Neural progenitor cell (in vitro differentiated cells): ENCODE results near the gene NUAK2. TPM values are rescaled to one million over a fixed set of nuclear protein-coding genes. Genes with fewer than 3 reads are reported as not detected.
A peak's percentile ranks its signal among the peaks of the same experiment; 100 is the strongest.

Source experiments
- DNase-seq: peaks from one replicate; pipeline ENCODE4 v3.0.0-alpha.2; 2016; ENCODE audit warnings: low spot score
- H2AFZ ChIP-seq: fragments of 200-600 bp; sonication (generic); replicated peaks from 2 replicates; pipeline ENCODE4 v1.6.1; 2016; ENCODE audit warnings: antibody characterized with exemption
- H3F3A ChIP-seq: fragments of 200-600 bp; sonication (generic); 2 replicates; pipeline ENCODE4 v1.6.1; 2016; ENCODE audit warnings: antibody characterized with exemption, low read depth
- H3K27ac ChIP-seq: fragments of 200-600 bp; sonication (generic); 2 replicates; pipeline ENCODE4 v1.5.1; 2016; ENCODE audit warnings: mild to moderate bottlenecking
- H3K27me3 ChIP-seq: fragments of 200-600 bp; sonication (generic); 2 replicates; pipeline ENCODE4 v1.6.1; 2016; ENCODE audit warnings: mild to moderate bottlenecking, moderate library complexity
- H3K36me3 ChIP-seq: fragments of 200-600 bp; sonication (generic); 2 replicates; pipeline ENCODE4 v1.5.1; 2016
- H3K4me1 ChIP-seq: fragments of 200-600 bp; sonication (generic); 2 replicates; pipeline ENCODE4 v1.6.1; 2016; ENCODE audit warnings: mixed run types
- H3K4me2 ChIP-seq: fragments of 200-600 bp; sonication (generic); 2 replicates; pipeline ENCODE4 v1.6.1; 2016
- H3K4me3 ChIP-seq: fragments of 200-600 bp; sonication (generic); 2 replicates; pipeline ENCODE4 v1.5.1; 2016
- H3K79me2 ChIP-seq: fragments of 200-600 bp; sonication (generic); 2 replicates; pipeline ENCODE4 v1.6.1; 2016; ENCODE audit warnings: low read depth
- H3K9ac ChIP-seq: fragments of 200-600 bp; sonication (generic); 2 replicates; pipeline ENCODE4 v1.6.1; 2016
- H3K9me3 ChIP-seq: fragments of 200-600 bp; sonication (generic); 2 replicates; pipeline ENCODE4 v1.5.1; 2016; ENCODE audit warnings: low read depth
- H4K20me1 ChIP-seq: fragments of 200-600 bp; sonication (generic); 2 replicates; pipeline ENCODE4 v1.6.1; 2016; ENCODE audit warnings: low read depth
- H3K27ac Mint-ChIP-seq: 3 replicates; pipeline ENCODE4 v1.8.0; 2021; ENCODE audit warnings: mixed read lengths
- H3K27me3 Mint-ChIP-seq: 2 replicates; pipeline ENCODE4 v1.8.0; 2022; ENCODE audit warnings: low read depth, mild to moderate bottlenecking, inconsistent platforms, moderate library complexity, mixed read lengths; ENCODE audit not compliant: insufficient read depth
- H3K36me3 Mint-ChIP-seq: 3 replicates; pipeline ENCODE4 v1.8.0; 2021; ENCODE audit warnings: mixed read lengths
- H3K4me1 Mint-ChIP-seq: 3 replicates; pipeline ENCODE4 v1.8.0; 2021; ENCODE audit warnings: mixed read lengths
- H3K4me3 Mint-ChIP-seq: 3 replicates; pipeline ENCODE4 v1.8.0; 2021; ENCODE audit warnings: mild to moderate bottlenecking, moderate library complexity, mixed read lengths
- H3K9me3 Mint-ChIP-seq: 3 replicates; pipeline ENCODE4 v1.8.0; 2020; ENCODE audit warnings: mixed read lengths
- CTCF ChIP-seq: fragments of 200-600 bp; sonication (generic); IDR thresholded peaks from 2 replicates; pipeline ENCODE4 v1.5.1; 2017; ENCODE audit warnings: antibody characterized with exemption, mild to moderate bottlenecking
- EZH2 ChIP-seq: fragments of 200-600 bp; sonication (generic); IDR thresholded peaks from 2 replicates; pipeline ENCODE4 v1.6.1; 2017; ENCODE audit warnings: antibody characterized with exemption, mild to moderate bottlenecking, moderate library complexity
- EZH2phosphoT487 ChIP-seq: fragments of 200-600 bp; sonication (generic); IDR thresholded peaks from 2 replicates; pipeline ENCODE4 v1.6.1; 2017; ENCODE audit warnings: antibody characterized with exemption
- total RNA-seq: library from RNA; depleted of rRNA; stranded (reverse); fragments of >200 nt; gene quantifications from 2 replicates; pipeline ENCODE4 v1.2.3, GENCODE V29; 2015; ENCODE audit warnings: low replicate concordance

The NUAK2 gene
- total RNA-seq, 1 donor from 2014 or later, result 29.4 TPM

- Mint-ChIP-seq H3K9me3 (no peaks in the 10 kb centered on the region), H3K4me1 (peaks cover 21% of the 10 kb centered on the region), H3K27ac (no peak overlapping the region), H3K27me3 (peaks cover 4% of the 10 kb centered on the region), H3K4me3 (no peak overlapping the region), H3K36me3 (no peaks in the 10 kb centered on the region)
- Histone ChIP-seq H3F3A (peaks cover 12% of the 10 kb centered on the region), H4K20me1 (no peaks in the 10 kb centered on the region), H3K4me3 (no peak overlapping the region), H3K27ac (no peak overlapping the region), H3K36me3 (no peaks in the 10 kb centered on the region), H3K4me1 (peaks cover 11% of the 10 kb centered on the region), H3K4me2 (no peak overlapping the region), H3K9ac (no peak overlapping the region), H2AFZ (no peak overlapping the region), H3K9me3 (no peaks in the 10 kb centered on the region), H3K79me2 (no peaks in the 10 kb centered on the region), H3K27me3 (no peaks in the 10 kb centered on the region)
- DNase-seq, result no peak
- no peak for TF ChIP-seq EZH2phosphoT487
- no peak for TF ChIP-seq EZH2
- TF ChIP-seq CTCF, result no peak
Observed at GRCh38 chr1:205329719-205330118, 8.2 kb upstream of the NUAK2 start.

- Histone ChIP-seq H3F3A (peaks cover 15% of the 10 kb centered on the region), H3K4me3 (no peak overlapping the region), H2AFZ (no peak overlapping the region), H3K9ac (no peak overlapping the region), H4K20me1 (no peaks in the 10 kb centered on the region), H3K27me3 (no peaks in the 10 kb centered on the region), H3K9me3 (no peaks in the 10 kb centered on the region), H3K27ac (no peak overlapping the region), H3K79me2 (no peaks in the 10 kb centered on the region), H3K36me3 (no peaks in the 10 kb centered on the region), H3K4me2 (no peak overlapping the region), H3K4me1 (peaks cover 15% of the 10 kb centered on the region)
- H3K27ac Mint-ChIP-seq, result no peak overlapping the region
- no peaks in the 10 kb centered on the region for H3K9me3 Mint-ChIP-seq
- no peaks in the 10 kb centered on the region for H3K27me3 Mint-ChIP-seq
- no peaks in the 10 kb centered on the region for H3K36me3 Mint-ChIP-seq
- DNase-seq, result no peak
- H3K4me1 Mint-ChIP-seq, result peaks cover 29% of the 10 kb centered on the region
- H3K4me3 Mint-ChIP-seq, result no peak overlapping the region
- TF ChIP-seq CTCF (no peak), EZH2 (no peak), EZH2phosphoT487 (no peak)
Observed at GRCh38 chr1:205328476-205328875, 6.9 kb upstream of the NUAK2 start.

GRCh38 chr1:205326812-205327466, 5.4 kb upstream of the NUAK2 start:
- Histone ChIP-seq H3K4me3 (no peak overlapping the region), H3K4me2 (no peak overlapping the region), H3K9ac (no peak overlapping the region), H3K27ac (no peak overlapping the region), H4K20me1 (no peaks in the 10 kb centered on the region), H3F3A (peaks cover 22% of the 10 kb centered on the region), H3K79me2 (peaks cover 7% of the 10 kb centered on the region), H3K4me1 (peaks cover 12% of the 10 kb centered on the region), H2AFZ (no peak overlapping the region), H3K36me3 (no peaks in the 10 kb centered on the region), H3K27me3 (no peaks in the 10 kb centered on the region), H3K9me3 (no peaks in the 10 kb centered on the region)
- Mint-ChIP-seq H3K9me3 (no peaks in the 10 kb centered on the region), H3K27me3 (peaks cover 4% of the 10 kb centered on the region), H3K36me3 (no peaks in the 10 kb centered on the region), H3K4me1 (peaks cover 30% of the 10 kb centered on the region), H3K4me3 (no peak overlapping the region), H3K27ac (peak overlapping the region; percentile 6)
- no peak for DNase-seq
- no peak for TF ChIP-seq CTCF
- TF ChIP-seq EZH2phosphoT487, result no peak
- no peak for TF ChIP-seq EZH2
